B cell (primary cell): Measurements from ENCODE around the gene PHKG2.

Source experiments
- EZH2 ChIP-seq: IDR thresholded peaks from 2 replicates; pipeline ENCODE4 v1.6.1; 2012; ENCODE audit warnings: borderline replicate concordance, low read depth, mild to moderate bottlenecking, moderate library complexity, low read length; ENCODE audit not compliant: insufficient read depth, poor library complexity, severe bottlenecking
- TF ChIP-seq, protein P1 (sequence below): fragments of 200-600 bp; IDR thresholded peaks from one replicate; pipeline ENCODE4 v1.8.0; 2022; ENCODE audit warnings: antibody characterized with exemption, mild to moderate bottlenecking

DNA sequence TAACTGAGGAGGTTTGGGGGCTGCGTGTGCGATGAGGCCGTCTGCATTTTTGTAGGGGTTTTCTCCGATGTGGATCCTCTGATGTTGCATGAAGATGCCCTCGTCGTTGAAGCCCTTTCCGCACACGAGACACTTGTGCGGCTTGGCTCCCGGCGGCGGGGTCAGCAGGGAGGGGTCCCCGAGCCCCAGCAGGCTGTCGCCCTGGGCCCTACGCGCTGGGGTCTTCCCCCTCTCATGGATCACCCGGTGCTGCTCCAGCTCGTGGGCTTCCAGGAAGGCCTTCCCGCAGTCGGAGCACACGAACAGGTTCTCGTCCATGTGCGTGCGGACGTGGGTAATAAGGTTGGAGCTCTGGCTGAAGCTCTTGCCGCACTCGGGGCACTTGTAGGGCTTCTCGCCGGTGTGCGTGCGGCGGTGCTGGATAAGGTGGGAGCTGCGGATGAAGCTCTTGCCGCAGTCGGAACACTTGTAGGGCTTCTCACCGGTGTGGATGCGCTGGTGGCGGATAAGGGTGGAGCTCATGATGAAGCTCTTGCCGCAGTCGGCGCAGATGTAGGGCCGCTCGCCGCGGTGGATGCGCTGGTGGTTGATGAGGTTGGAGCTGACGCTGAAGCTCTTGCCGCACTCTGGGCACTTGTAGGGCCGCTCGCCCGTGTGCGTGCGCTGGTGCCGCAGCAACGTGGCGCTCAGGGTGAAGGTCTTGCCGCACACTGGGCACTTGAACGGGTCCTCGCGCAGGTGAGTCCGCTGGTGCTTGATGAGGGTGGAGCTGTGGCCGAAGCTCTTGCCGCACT is 34.5 kb downstream of the PHKG2 start:
- TF ChIP-seq EZH2: no peak
- TF ChIP-seq, protein P1, sequence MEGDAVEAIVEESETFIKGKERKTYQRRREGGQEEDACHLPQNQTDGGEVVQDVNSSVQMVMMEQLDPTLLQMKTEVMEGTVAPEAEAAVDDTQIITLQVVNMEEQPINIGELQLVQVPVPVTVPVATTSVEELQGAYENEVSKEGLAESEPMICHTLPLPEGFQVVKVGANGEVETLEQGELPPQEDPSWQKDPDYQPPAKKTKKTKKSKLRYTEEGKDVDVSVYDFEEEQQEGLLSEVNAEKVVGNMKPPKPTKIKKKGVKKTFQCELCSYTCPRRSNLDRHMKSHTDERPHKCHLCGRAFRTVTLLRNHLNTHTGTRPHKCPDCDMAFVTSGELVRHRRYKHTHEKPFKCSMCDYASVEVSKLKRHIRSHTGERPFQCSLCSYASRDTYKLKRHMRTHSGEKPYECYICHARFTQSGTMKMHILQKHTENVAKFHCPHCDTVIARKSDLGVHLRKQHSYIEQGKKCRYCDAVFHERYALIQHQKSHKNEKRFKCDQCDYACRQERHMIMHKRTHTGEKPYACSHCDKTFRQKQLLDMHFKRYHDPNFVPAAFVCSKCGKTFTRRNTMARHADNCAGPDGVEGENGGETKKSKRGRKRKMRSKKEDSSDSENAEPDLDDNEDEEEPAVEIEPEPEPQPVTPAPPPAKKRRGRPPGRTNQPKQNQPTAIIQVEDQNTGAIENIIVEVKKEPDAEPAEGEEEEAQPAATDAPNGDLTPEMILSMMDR: no peak
